HCEC 1CT (cell line): ENCODE measurements around the gene TEKTIP1.

Experiments
- DNase-seq: peaks from one replicate; pipeline ENCODE4 v3.0.0-alpha.2; 2017

TEKTIP1 gene

GRCh38 chr19:3586707-3587346 is 47.9 kb downstream of the TEKTIP1 start:
- DNase-seq, result no peak

- no peak for DNase-seq
Observed at GRCh38 chr19:3589439-3589838, 50.5 kb downstream of the TEKTIP1 start.

DNA sequence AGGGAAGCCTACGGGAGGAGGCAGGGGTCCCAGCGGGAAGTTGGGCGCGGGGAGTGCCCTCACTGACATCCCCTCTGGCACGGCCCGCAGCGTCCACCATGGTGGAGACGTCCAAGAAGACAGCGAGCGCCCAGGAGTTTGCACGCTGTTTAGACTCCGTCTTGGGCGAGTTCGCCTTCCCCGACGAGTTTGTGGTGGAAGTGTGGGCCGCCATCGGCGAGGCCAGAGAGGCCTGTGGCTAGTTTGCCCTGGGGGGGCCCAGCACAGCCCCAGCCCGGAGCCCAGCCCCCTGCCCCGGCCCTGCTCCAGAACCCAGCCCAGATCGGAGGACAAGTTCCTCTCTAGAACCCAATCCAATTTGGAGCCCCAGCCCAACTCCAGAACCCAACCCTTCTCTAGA is 51.0 kb downstream of the TEKTIP1 start:
- no peak for DNase-seq

DNA sequence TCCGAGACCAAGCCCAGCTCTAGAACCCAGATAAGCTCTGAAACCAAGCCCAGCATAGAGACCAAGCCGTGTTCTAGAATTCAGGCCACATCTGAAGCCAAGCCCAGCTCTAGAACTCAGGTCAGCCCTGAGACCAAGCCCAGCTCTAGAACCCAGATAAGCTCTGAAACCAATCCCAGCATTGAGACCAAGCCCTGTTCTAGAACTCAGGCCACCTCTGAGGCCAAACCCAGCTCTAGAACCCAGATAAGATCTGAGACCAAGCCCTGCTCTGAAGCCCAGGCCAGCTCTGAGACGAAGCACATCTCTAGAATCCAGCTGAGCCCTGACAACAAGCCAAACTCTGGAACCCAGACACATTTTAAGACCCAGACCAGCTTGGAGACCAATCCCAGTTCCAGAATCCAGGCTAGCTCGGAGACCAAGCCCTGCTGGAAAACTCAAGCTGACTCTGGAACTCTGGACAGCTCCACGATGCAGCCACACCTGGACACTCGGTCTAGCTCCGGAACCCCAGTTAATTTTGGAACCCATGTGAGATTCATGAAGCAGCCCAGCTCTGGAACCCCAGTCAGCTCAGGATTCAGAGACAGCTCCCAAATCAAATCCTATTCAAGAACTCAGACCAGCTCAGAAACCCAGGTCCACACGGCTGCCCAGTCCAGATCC is 52.2 kb downstream of the TEKTIP1 start:
- DNase-seq, result no peak

- no peak for DNase-seq
Observed at GRCh38 chr19:3591876-3592613, 53.1 kb downstream of the TEKTIP1 start.

GRCh38 chr19:3593156-3593555 is 54.2 kb downstream of the TEKTIP1 start:
- no peak for DNase-seq
